Dermis microvascular lymphatic vessel endothelial cell (primary cell): ENCODE measurements around the gene SCGB3A1. TPM values are rescaled to one million over a fixed set of nuclear protein-coding genes. Genes with fewer than 3 reads are reported as not detected.

ENCODE experiments used
- DNase-seq, 2 donors: peaks; one replicate each; pipeline versions ENCODE4 v3.0.0 to v3.0.0-alpha.2; 2010; ENCODE audit warnings: low read depth in 2 of 2
- total RNA-seq: library from RNA; depleted of rRNA; stranded (reverse); fragments of >200 nt; gene quantifications from 2 replicates; pipeline ENCODE4 v1.2.1, GENCODE V29; 2014

Gene SCGB3A1
- total RNA-seq, 1 donor from 2014 or later = 1.5 TPM

- DNase-seq = no peak
Measured at GRCh38 chr5:180606215-180606785, 15.0 kb upstream of the SCGB3A1 start.

GRCh38 chr5:180605554-180606214 is 14.4 kb upstream of the SCGB3A1 start:
- peak; percentile 35 to 66 for DNase-seq

- no peak for DNase-seq
Measured at GRCh38 chr5:180604271-180604670, 13.0 kb upstream of the SCGB3A1 start.

- DNase-seq = no peak
Measured at GRCh38 chr5:180603076-180603594, 11.8 kb upstream of the SCGB3A1 start.

GRCh38 chr5:180602481-180603075 is 11.3 kb upstream of the SCGB3A1 start:
- no peak for DNase-seq

- no peak for DNase-seq
Measured at GRCh38 chr5:180601591-180602480, 10.5 kb upstream of the SCGB3A1 start.

GRCh38 chr5:180600554-180601041 is 9.3 kb upstream of the SCGB3A1 start:
- no peak for DNase-seq

GRCh38 chr5:180599981-180600553 is 8.8 kb upstream of the SCGB3A1 start:
- DNase-seq = no peak

GRCh38 chr5:180599590-180599914 is 8.3 kb upstream of the SCGB3A1 start:
- no peak for DNase-seq

GRCh38 chr5:180598797-180599589 is 7.7 kb upstream of the SCGB3A1 start:
- DNase-seq = no peak

GRCh38 chr5:180598316-180598701 is 7.0 kb upstream of the SCGB3A1 start:
- DNase-seq = no peak

GRCh38 chr5:180596668-180597231 is 5.5 kb upstream of the SCGB3A1 start:
- no peak for DNase-seq

- DNase-seq = no peak
Measured at GRCh38 chr5:180596115-180596667, 4.9 kb upstream of the SCGB3A1 start.

- DNase-seq = no peak
Measured at GRCh38 chr5:180595381-180596114, 4.2 kb upstream of the SCGB3A1 start.

GRCh38 chr5:180595046-180595379 is 3.7 kb upstream of the SCGB3A1 start:
- no peak for DNase-seq

- no peak for DNase-seq
Measured at GRCh38 chr5:180594311-180595045, 3.2 kb upstream of the SCGB3A1 start.

GRCh38 chr5:180593446-180594206 is 2.3 kb upstream of the SCGB3A1 start:
- no peak for DNase-seq

- no peak for DNase-seq
Measured at GRCh38 chr5:180592176-180592575, 877 bp upstream of the SCGB3A1 start.
